A549 (cell line): Measurements from ENCODE around the gene NARS2. TPM values are rescaled to one million over a fixed set of nuclear protein-coding genes. Genes with fewer than 3 reads are reported as not detected.
"Not testable (repeated sequence)": the region's sequence is repeated elsewhere in the genome, so short reads cannot be mapped to it uniquely, and the experiment has no call there.

ENCODE experiments used
- ATAC-seq, 2 experiments: fragments of 200-7000 bp in 1 of 2; fragments of >200 bp in 1 of 2; cut with Nextera tagmentation in 1 of 2; cut with Tn5 transposase in 1 of 2; 3 replicates each; pipeline versions ENCODE4 v1.8.0 to v1.9.1; 2018 to 2020; ENCODE audit warnings: mild to moderate bottlenecking in 1 of 2, moderate library complexity in 1 of 2
- CTCF ChIA-PET: fragments of 300-600 bp; sonication (Branson Sonifier 250); formaldehyde crosslinking; extraction: SDS; loops from one replicate; lab custom pipeline; 2021; ENCODE audit warnings: antibody characterized with exemption, inconsistent platforms; lab: Yijun Ruan, JAX
- POLR2A ChIA-PET: fragments of 350-600 bp; formaldehyde crosslinking; extraction: SDS; loops from one replicate; lab custom pipeline; 2021; ENCODE audit warnings: antibody characterized with exemption, inconsistent platforms; lab: Yijun Ruan, JAX
- DNase-seq, 2 experiments: peaks; one replicate each; pipeline versions ENCODE4 v3.0.0 to v3.0.0-alpha.2; 2011 to 2016; ENCODE audit warnings: low read depth in 1 of 2, low spot score in 1 of 2
- FAIRE-seq: peaks from 2 replicates; lab custom pipeline; 2011; peaks lifted over from hg19 to GRCh38; lab: Jason Lieb, UNC
- H3K27ac ChIP-seq, 2 experiments: fragments of >200 bp; sonication (Bioruptor Twin); formaldehyde crosslinking; 3 replicates each; pipeline ENCODE4 v1.5.1; 2016 to 2017
- H3K4me1 ChIP-seq: fragments of >200 bp; sonication (Bioruptor Twin); formaldehyde crosslinking; 3 replicates; pipeline ENCODE4 v1.6.1; 2016
- H3K4me2 ChIP-seq: fragments of >200 bp; sonication (Bioruptor Twin); formaldehyde crosslinking; 3 replicates; pipeline ENCODE4 v1.6.1; 2016
- H3K4me3 ChIP-seq: fragments of >200 bp; sonication (Bioruptor Twin); formaldehyde crosslinking; 3 replicates; pipeline ENCODE4 v1.5.1; 2016
- H3K9me3 ChIP-seq: fragments of >200 bp; sonication (Bioruptor Twin); formaldehyde crosslinking; 3 replicates; pipeline ENCODE4 v1.6.1; 2016
- CEBPB ChIP-seq, 2 experiments: fragments of >200 bp in 1 of 2; sonication (Bioruptor Twin) in 1 of 2; formaldehyde crosslinking in 1 of 2; IDR thresholded peaks; 2 replicates each; pipeline ENCODE4 v1.6.1; 2012 to 2016
- EHMT2 ChIP-seq: fragments of 200-600 bp; sonication (generic); IDR thresholded peaks from 2 replicates; pipeline ENCODE4 v1.6.1; 2016; ENCODE audit warnings: antibody characterized with exemption, low read depth, mild to moderate bottlenecking, moderate library complexity
- EP300 ChIP-seq, 2 experiments: fragments of >200 bp; sonication (Bioruptor Twin); formaldehyde crosslinking; IDR thresholded peaks; 2 replicates in 1 of 2; 3 replicates in 1 of 2; pipeline ENCODE4 v1.6.1; 2016 to 2017
- FOSL2 ChIP-seq, 2 experiments: fragments of 450-650 bp in 1 of 2; fragments of >200 bp in 1 of 2; sonication (Bioruptor Twin) in 1 of 2; formaldehyde crosslinking; IDR thresholded peaks; 2 replicates each; pipeline versions ENCODE4 v1.5.0 to v1.6.1; 2016 to 2020; ENCODE audit warnings: mild to moderate bottlenecking in 1 of 2, moderate library complexity in 1 of 2
- FOXS1 ChIP-seq: fragments of 250-450 bp; sonication (Bioruptor Pico); IDR thresholded peaks from 2 replicates; pipeline ENCODE4 v1.5.0; 2020; ENCODE audit warnings: mild to moderate bottlenecking, moderate library complexity
- GATA3 ChIP-seq: IDR thresholded peaks from 2 replicates; pipeline ENCODE4 v1.6.1; 2012; ENCODE audit warnings: borderline replicate concordance
- HOXA7 ChIP-seq: fragments of 250-450 bp; sonication (Bioruptor Pico); IDR thresholded peaks from 2 replicates; pipeline ENCODE4 v1.5.0; 2020; ENCODE audit warnings: mild to moderate bottlenecking, moderate library complexity
- JUN ChIP-seq, 2 experiments: fragments of >200 bp; sonication (Bioruptor Twin); formaldehyde crosslinking; IDR thresholded peaks; 2 replicates in 1 of 2; 3 replicates in 1 of 2; pipeline ENCODE4 v1.6.1; 2016 to 2017
- MAFK ChIP-seq: fragments of 450-650 bp; IDR thresholded peaks from 2 replicates; pipeline ENCODE4 v1.6.1; 2014; ENCODE audit not compliant: partially characterized antibody
- NR3C1 ChIP-seq: fragments of >200 bp; sonication (Bioruptor Twin); formaldehyde crosslinking; IDR thresholded peaks from 3 replicates; pipeline ENCODE4 v1.6.1; 2017
- POLR2AphosphoS2 ChIP-seq: conservative IDR thresholded peaks from 2 replicates; pipeline ENCODE4 v1.6.1; 2012; ENCODE audit warnings: low read length, improper control_type of control experiment, inconsistent platforms
- REST ChIP-seq: fragments of 200-600 bp; sonication (generic); IDR thresholded peaks from 2 replicates; pipeline ENCODE4 v1.6.1; 2016; ENCODE audit warnings: antibody characterized with exemption, mild to moderate bottlenecking, moderate library complexity
- SMC3 ChIP-seq: fragments of >200 bp; sonication (Bioruptor Twin); formaldehyde crosslinking; IDR thresholded peaks from 3 replicates; pipeline ENCODE4 v1.6.1; 2018; ENCODE audit warnings: inconsistent platforms
- SREBF2 ChIP-seq: fragments of 450-650 bp; IDR thresholded peaks from 2 replicates; pipeline ENCODE4 v1.6.1; 2014; ENCODE audit warnings: mild to moderate bottlenecking, moderate library complexity
- ZFP36 ChIP-seq: fragments of 450-650 bp; IDR thresholded peaks from 2 replicates; pipeline ENCODE4 v1.6.1; 2014; ENCODE audit warnings: borderline replicate concordance; ENCODE audit not compliant: partially characterized antibody
- WGBS: methylation state at CpG from one replicate; pipeline ENCODE4 v1.1.6; 2017; ENCODE audit errors: missing lambda C conversion rate; 5-methylcytosine and 5-hydroxymethylcytosine counted together
- polyA plus RNA-seq, 4 experiments: library from polyadenylated mRNA; depleted of rRNA in 3 of 4; stranded (reverse); fragments of >200 nt; fragmentation: RNase III in 1 of 4; extraction: RNeasy Plus Mini Kit Qiagen cat#74134 plus additional on column Dnase treatment in 1 of 4; gene quantifications; 2 replicates in 3 of 4; 3 replicates in 1 of 4; pipeline ENCODE4 v1.2.3, GENCODE V29; 2011 to 2017

The NARS2 gene
- polyA plus RNA-seq, 2 of the 4 experiments (the other 2 are of a cell fraction): 29.7 to 57.7 TPM

- ATAC-seq: no peak
- FAIRE-seq: no peak
- TF ChIP-seq POLR2AphosphoS2: no peak
- no peak for TF ChIP-seq FOSL2 (IDR thresholded peaks at IDR 0.05)
- TF ChIP-seq FOSL2 (CRISPR knock-in tag; IDR thresholded peaks at IDR 0.05): no peak
- TF ChIP-seq SREBF2: no peak
- TF ChIP-seq, all 56 proteins: peak for 0
Measured at GRCh38 chr11:78603792-78604191, 29.1 kb upstream of the NARS2 start.

GRCh38 chr11:78602771-78603170 is 28.1 kb upstream of the NARS2 start:
- H3K9me3 ChIP-seq, H3K4me3 ChIP-seq, H3K27ac ChIP-seq, H3K4me1 ChIP-seq, CTCF ChIA-PET, FAIRE-seq, POLR2A ChIA-PET, ATAC-seq, H3K4me2 ChIP-seq, DNase-seq: not testable (repeated sequence)
- WGBS: 0% methylated on average over 3 of the region's 5 CpGs

More at GRCh38 chr11:78603792-78604191, 29.1 kb upstream of the NARS2 start:
- Histone ChIP-seq H3K9me3 (no peaks in the 10 kb centered on the region), H3K4me3 (no peak overlapping the region), H3K4me1 (no peaks in the 10 kb centered on the region), H3K4me2 (no peak overlapping the region), H3K27ac (no peak overlapping the region)
- ChIA-PET POLR2A (no interaction called here), CTCF (no interaction called here)
- no peak for DNase-seq
- WGBS: 6% methylated on average over 1 of the region's 1 CpG

GRCh38 chr11:78601066-78601465 is 26.4 kb upstream of the NARS2 start:
- FAIRE-seq, DNase-seq, H3K27ac ChIP-seq, ATAC-seq, POLR2A ChIA-PET, CTCF ChIA-PET, H3K4me2 ChIP-seq, H3K4me1 ChIP-seq, H3K9me3 ChIP-seq, H3K4me3 ChIP-seq: not testable (repeated sequence)
- 46% methylated on average over 5 of the region's 5 CpGs for WGBS

- ATAC-seq, H3K4me1 ChIP-seq, H3K27ac ChIP-seq, DNase-seq, H3K4me3 ChIP-seq, H3K9me3 ChIP-seq, FAIRE-seq, CTCF ChIA-PET, H3K4me2 ChIP-seq, POLR2A ChIA-PET: not testable (repeated sequence)
- WGBS: 46% methylated on average over 2 of the region's 2 CpGs
Measured at GRCh38 chr11:78597579-78597978, 22.9 kb upstream of the NARS2 start.

- no peak for FAIRE-seq
- WGBS: 37% methylated on average over 16 of the region's 16 CpGs
- no peaks in the 10 kb centered on the region for H3K4me1 ChIP-seq
- no peaks in the 10 kb centered on the region for H3K9me3 ChIP-seq
- CTCF ChIA-PET: no interaction called here
- TF ChIP-seq ZFP36: no peak
- no peak for ATAC-seq
- no peak overlapping the region for H3K4me2 ChIP-seq
- no peak overlapping the region for H3K27ac ChIP-seq
- no peak overlapping the region for H3K4me3 ChIP-seq
- POLR2A ChIA-PET: no interaction called here
- DNase-seq: no peak
Measured at GRCh38 chr11:78595436-78596130, 20.9 kb upstream of the NARS2 start.

GRCh38 chr11:78594814-78595213 is 20.1 kb upstream of the NARS2 start:
- Histone ChIP-seq H3K4me1 (no peaks in the 10 kb centered on the region), H3K4me3 (no peak overlapping the region), H3K9me3 (no peaks in the 10 kb centered on the region), H3K27ac (no peak overlapping the region), H3K4me2 (no peak overlapping the region)
- POLR2A ChIA-PET: no interaction called here
- DNase-seq (no peak), ATAC-seq (no peak), FAIRE-seq (no peak)
- CTCF ChIA-PET: no interaction called here
- no peak for TF ChIP-seq HOXA7 (CRISPR knock-in tag)
- TF ChIP-seq GATA3: no peak
- TF ChIP-seq MAFK: no peak
- no peak for TF ChIP-seq REST
- TF ChIP-seq SMC3: no peak
- no peak for TF ChIP-seq CEBPB (IDR thresholded peaks at IDR 0.05)
- TF ChIP-seq EP300 (IDR thresholded peaks at IDR 0.05): no peak
- no peak for TF ChIP-seq EHMT2
- no peak for TF ChIP-seq JUN (IDR thresholded peaks at IDR 0.05)
- no peak for TF ChIP-seq NR3C1
- TF ChIP-seq FOXS1 (CRISPR knock-in tag): no peak
- 24% methylated on average over 3 of the region's 3 CpGs for WGBS
